K562 (cell line): ENCODE data around the gene EFR3B. TPM values are rescaled to one million over a fixed set of nuclear protein-coding genes. Genes with fewer than 3 reads are reported as not detected.

ENCODE experiments used
- ATAC-seq: fragments of 200-7000 bp; cut with Tn5 transposase; 3 replicates; pipeline ENCODE4 v1.9.1; 2020; ENCODE audit warnings: moderate library complexity
- BruUV-seq: library from RNA; stranded (reverse); fragments of 400-500 nt; replicated peaks from 2 replicates; lab custom pipeline; 2021; lab: Mats Ljungman, UMichigan
- CTCF ChIA-PET: fragments of 300-600 bp; formaldehyde crosslinking; extraction: SDS; loops from one replicate; lab custom pipeline; 2021; ENCODE audit warnings: low intra/inter-chr PET ratio; lab: Yijun Ruan, JAX
- POLR2A ChIA-PET: fragments of 300-600, 350-650 bp; sonication (Branson Sonifier 250); formaldehyde crosslinking; extraction: SDS; loops from one replicate; lab custom pipeline; 2021; ENCODE audit warnings: antibody characterized with exemption, inconsistent platforms; lab: Yijun Ruan, JAX
- DNase-seq, 4 experiments: peaks; one replicate each; pipeline versions ENCODE4 v3.0.0 to v3.0.0-alpha.2; 2011 to 2018; ENCODE audit warnings: low spot score in 3 of 4, mixed read lengths in 3 of 4; ENCODE audit errors: extremely low read depth in 1 of 4
- FAIRE-seq: peaks from 2 replicates; lab custom pipeline; 2011; peaks lifted over from hg19 to GRCh38; lab: Jason Lieb, UNC
- H2AFZ ChIP-seq: 2 replicates; pipeline ENCODE4 v1.6.0; 2011; ENCODE audit warnings: low read depth, low read length, control low read depth, inconsistent platforms
- H3K27ac ChIP-seq: fragments of 200-600 bp; 3 replicates; pipeline ENCODE4 v1.8.0; 2011; ENCODE audit warnings: low read depth, mild to moderate bottlenecking, control low read depth, inconsistent platforms, low read length, moderate library complexity, mixed read lengths; ENCODE audit errors: extremely low read depth
- H3K27me3 ChIP-seq, 2 experiments: fragments of 300-600 bp in 1 of 2; 2 replicates in 1 of 2; 3 replicates in 1 of 2; pipeline versions ENCODE4 v1.6.0 to v1.8.0; 2011; ENCODE audit warnings: inconsistent platforms in 2 of 2, low read length in 2 of 2, mild to moderate bottlenecking in 1 of 2, mixed read lengths in 1 of 2, moderate library complexity in 1 of 2; ENCODE audit not compliant: control insufficient read depth in 2 of 2, insufficient read depth in 2 of 2
- H3K36me3 ChIP-seq: fragments of 300-600 bp; 3 replicates; pipeline ENCODE4 v1.8.0; 2011; ENCODE audit warnings: mild to moderate bottlenecking, low read length, inconsistent platforms; ENCODE audit not compliant: control insufficient read depth, insufficient read depth
- H3K4me1 ChIP-seq, 2 experiments: fragments of 200-600 bp in 1 of 2; replicated peaks in 1 of 2; 2 replicates in 1 of 2; 3 replicates in 1 of 2; pipeline versions ENCODE4 v1.5.1 to v1.8.0; 2011; ENCODE audit warnings: inconsistent platforms in 2 of 2, low read length in 2 of 2, mild to moderate bottlenecking in 1 of 2, mixed read lengths in 1 of 2, moderate library complexity in 1 of 2; ENCODE audit not compliant: control insufficient read depth in 2 of 2, insufficient read depth in 2 of 2
- H3K4me2 ChIP-seq: 2 replicates; pipeline ENCODE4 v1.6.1; 2011; ENCODE audit warnings: low read length, control low read depth, inconsistent platforms, mixed read lengths; ENCODE audit not compliant: insufficient read depth
- H3K4me3 ChIP-seq: fragments of 200-600 bp; sonication (generic), shearing (Covaris generic); 2 replicates; pipeline ENCODE4 v1.5.1; 2016; ENCODE audit warnings: control low read depth, inconsistent platforms
- H3K79me2 ChIP-seq: fragments of 200-600 bp; 3 replicates; pipeline ENCODE4 v1.8.0; 2011; ENCODE audit warnings: low read length, inconsistent platforms; ENCODE audit not compliant: control insufficient read depth, insufficient read depth
- H3K9ac ChIP-seq, 2 experiments: 2 replicates each; pipeline versions ENCODE4 v1.6.0 to v1.6.1; 2011; ENCODE audit warnings: low read depth in 2 of 2, low read length in 2 of 2, control low read depth in 1 of 2, inconsistent platforms in 1 of 2, mild to moderate bottlenecking in 1 of 2, mixed read lengths in 1 of 2; ENCODE audit not compliant: insufficient read depth in 1 of 2
- H3K9me1 ChIP-seq: one replicate; pipeline ENCODE4 v1.6.0; 2011; ENCODE audit warnings: inconsistent platforms, mild to moderate bottlenecking, low read length, moderate library complexity; ENCODE audit not compliant: control insufficient read depth, insufficient read depth
- H3K9me3 ChIP-seq: replicated peaks from 2 replicates; pipeline ENCODE4 v1.5.1; 2011; ENCODE audit warnings: low read depth, low read length, inconsistent platforms; ENCODE audit not compliant: control insufficient read depth, insufficient read depth
- H4K20me1 ChIP-seq: replicated peaks from 2 replicates; pipeline ENCODE4 v1.6.1; 2011; ENCODE audit warnings: low read length, inconsistent platforms, mixed read lengths; ENCODE audit not compliant: control insufficient read depth, insufficient read depth
- BDP1 ChIP-seq: IDR thresholded peaks from 3 replicates; pipeline ENCODE4 v1.6.1; 2011; ENCODE audit not compliant: insufficient read length, insufficient read depth
- CBFB ChIP-seq: sonication (generic); formaldehyde crosslinking; IDR thresholded peaks from 2 replicates; pipeline ENCODE4 v1.4.0; 2020; ENCODE audit warnings: mild to moderate bottlenecking, missing genetic modification reagents
- CBX1 ChIP-seq: sonication (generic); IDR thresholded peaks from 2 replicates; pipeline ENCODE4 v1.6.1; 2016; ENCODE audit warnings: antibody characterized with exemption, low read depth, mild to moderate bottlenecking
- COPS2 ChIP-seq: fragments of 450-650 bp; conservative IDR thresholded peaks from 2 replicates; pipeline ENCODE4 v1.6.1; 2016; ENCODE audit warnings: mild to moderate bottlenecking, moderate library complexity
- ESRRA ChIP-seq: fragments of 450-650 bp; IDR thresholded peaks from 2 replicates; pipeline ENCODE4 v1.6.1; 2014; ENCODE audit warnings: low read depth, mild to moderate bottlenecking, moderate library complexity, borderline replicate concordance
- FOXP1 ChIP-seq: sonication (generic); formaldehyde crosslinking; IDR thresholded peaks from 2 replicates; pipeline ENCODE4 v1.8.0; 2022; ENCODE audit warnings: mild to moderate bottlenecking, missing genetic modification reagents
- HLTF ChIP-seq: fragments of 450-650 bp; IDR thresholded peaks from 2 replicates; pipeline ENCODE4 v1.6.1; 2016
- MAFF ChIP-seq: IDR thresholded peaks from 2 replicates; pipeline ENCODE4 v1.6.1; 2012; ENCODE audit warnings: low read length, improper control_type of control experiment
- NFE2L1 ChIP-seq: fragments of 450-650 bp; IDR thresholded peaks from 2 replicates; pipeline ENCODE4 v1.6.1; 2016; ENCODE audit warnings: missing genetic modification characterization, low read depth, mild to moderate bottlenecking, missing compliant biosample characterization, moderate library complexity, borderline replicate concordance
- PCBP2 ChIP-seq: fragments of 200-400 bp; formaldehyde crosslinking; IDR thresholded peaks from 2 replicates; pipeline ENCODE4 v1.6.1; 2018; ENCODE audit warnings: low read length, low read depth, mild to moderate bottlenecking, moderate library complexity; ENCODE audit not compliant: poor library complexity, severe bottlenecking
- PPARD ChIP-seq: fragments of 250-450 bp; sonication (Bioruptor Pico); IDR thresholded peaks from 2 replicates; pipeline ENCODE4 v1.8.0; 2022; ENCODE audit warnings: inconsistent platforms, mild to moderate bottlenecking, moderate library complexity
- RAD21 ChIP-seq, 2 experiments: fragments of 250-450 bp in 1 of 2; fragments of 450-650 bp in 1 of 2; sonication (Bioruptor Pico) in 1 of 2; formaldehyde crosslinking in 1 of 2; IDR thresholded peaks in 1 of 2; conservative IDR thresholded peaks in 1 of 2; 2 replicates each; pipeline versions ENCODE4 v1.4.0 to v1.8.0; 2020 to 2022; ENCODE audit warnings: mild to moderate bottlenecking in 2 of 2, moderate library complexity in 1 of 2
- RBM22 ChIP-seq: fragments of 200-400 bp; formaldehyde crosslinking; IDR thresholded peaks from 2 replicates; pipeline ENCODE4 v1.6.1; 2018; ENCODE audit warnings: low read length, low read depth; ENCODE audit not compliant: poor library complexity, severe bottlenecking
- RFX1 ChIP-seq: fragments of 450-650 bp; IDR thresholded peaks from 2 replicates; pipeline ENCODE4 v1.6.1; 2016; ENCODE audit warnings: mild to moderate bottlenecking, moderate library complexity
- SPI1 ChIP-seq: IDR thresholded peaks from 2 replicates; pipeline ENCODE4 v1.6.1; 2011; ENCODE audit warnings: low read depth, low read length, control low read depth, borderline replicate concordance
- TAF9B ChIP-seq: fragments of 450-650 bp; IDR thresholded peaks from 2 replicates; pipeline ENCODE4 v1.6.1; 2018; ENCODE audit warnings: mild to moderate bottlenecking; ENCODE audit not compliant: partially characterized antibody
- ZNF445 ChIP-seq: fragments of 250-450 bp; sonication (Bioruptor Pico); IDR thresholded peaks from 2 replicates; pipeline ENCODE4 v1.4.0; 2020; ENCODE audit warnings: low read depth, mild to moderate bottlenecking, moderate library complexity
- ZNF717 ChIP-seq: fragments of 250-450 bp; sonication (Bioruptor Pico); IDR thresholded peaks from 2 replicates; pipeline ENCODE4 v1.5.0; 2021
- WGBS: fragments of 100-300 bp; shearing (Covaris generic); methylation state at CpG from one replicate; pipeline ENCODE4 v1.1.6; 2016; ENCODE audit warnings: low coverage, mixed read lengths; ENCODE audit not compliant: insufficient coverage; ENCODE audit errors: missing lambda C conversion rate; 5-methylcytosine and 5-hydroxymethylcytosine counted together
- in situ Hi-C: fragments of 300-500 bp; cut with MboI; formaldehyde crosslinking; loops from 4 replicates; pipeline ENCODE4 v1.15.0; 2018; ENCODE audit warnings: inconsistent platforms, mixed read lengths
- intact Hi-C: fragments of 100-400 bp; cut with micrococcal nuclease; formaldehyde crosslinking; loops from 2 replicates; pipeline ENCODE4 v1.14.2; 2022
- polyA plus RNA-seq, 8 experiments: library from polyadenylated mRNA; depleted of rRNA in 4 of 8; stranded (reverse) in 5 of 8; unstranded in 3 of 8; fragments of >200 nt; fragmentation: Nextera tagmentation in 2 of 8; fragmentation: Illumina TruSeq in 1 of 8; extraction: Ambion mirVana in 2 of 8; extraction: Trizol in 1 of 8; gene quantifications; 2 replicates each; pipeline versions ENCODE4 v1.2.1 to v1.2.3, GENCODE V29; 2011 to 2014; ENCODE audit warnings: inconsistent platforms in 1 of 8, missing spikeins in 1 of 8
- total RNA-seq, 7 experiments: library from RNA; depleted of rRNA in 6 of 7; stranded (reverse); fragments of >200 nt in 6 of 7; fragmentation: Illumina TruSeq in 2 of 7; extraction: Trizol in 2 of 7; gene quantifications; 2 replicates each; pipeline versions ENCODE4 v1.2.1 to v1.2.3, GENCODE V29; 2011 to 2021; ENCODE audit warnings: low replicate concordance in 1 of 7
- TF ChIP-seq, protein P1 (sequence below): IDR thresholded peaks from 2 replicates; pipeline ENCODE4 v1.6.1; 2014; ENCODE audit warnings: antibody characterized with exemption
- TF ChIP-seq, protein P2 (sequence below), 2 experiments: fragments of 150-350 bp in 1 of 2; IDR thresholded peaks; 2 replicates each; pipeline ENCODE4 v1.6.1; 2012 to 2016; ENCODE audit warnings: low read depth in 2 of 2, low read length in 2 of 2, mild to moderate bottlenecking in 1 of 2, moderate library complexity in 1 of 2

Gene EFR3B
- total and polyA plus RNA-seq, 9 of the 15 experiments (the other 6 are each of a cell fraction or from before 2014, with no cell fraction given): not detected

DNA sequence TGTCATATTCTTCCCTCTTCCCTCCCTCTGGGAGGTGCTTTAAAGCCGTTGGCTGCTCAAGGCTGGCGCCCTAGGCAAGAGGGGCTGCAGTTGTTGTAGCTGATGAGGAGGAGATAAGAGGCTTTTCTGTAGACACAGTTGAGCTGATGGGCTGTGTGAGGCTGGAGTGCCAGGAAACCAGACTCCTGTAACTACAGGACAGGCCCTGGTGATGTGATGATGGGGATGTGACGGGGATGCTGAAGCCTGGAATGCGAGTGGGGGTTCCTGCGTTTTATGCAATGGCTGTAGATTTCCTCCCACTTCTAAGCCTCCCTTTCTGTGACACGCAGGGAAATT, 5.7 kb upstream of the EFR3B start (continued):
- TF ChIP-seq, protein P1, sequence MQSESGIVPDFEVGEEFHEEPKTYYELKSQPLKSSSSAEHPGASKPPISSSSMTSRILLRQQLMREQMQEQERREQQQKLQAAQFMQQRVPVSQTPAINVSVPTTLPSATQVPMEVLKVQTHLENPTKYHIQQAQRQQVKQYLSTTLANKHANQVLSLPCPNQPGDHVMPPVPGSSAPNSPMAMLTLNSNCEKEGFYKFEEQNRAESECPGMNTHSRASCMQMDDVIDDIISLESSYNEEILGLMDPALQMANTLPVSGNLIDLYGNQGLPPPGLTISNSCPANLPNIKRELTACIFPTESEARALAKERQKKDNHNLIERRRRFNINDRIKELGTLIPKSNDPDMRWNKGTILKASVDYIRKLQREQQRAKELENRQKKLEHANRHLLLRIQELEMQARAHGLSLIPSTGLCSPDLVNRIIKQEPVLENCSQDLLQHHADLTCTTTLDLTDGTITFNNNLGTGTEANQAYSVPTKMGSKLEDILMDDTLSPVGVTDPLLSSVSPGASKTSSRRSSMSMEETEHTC: no peak
- TF ChIP-seq NFE2L1 (no peak), ZNF717 (no peak), FOXP1 (CRISPR knock-in tag) (no peak), RAD21 (CRISPR knock-in tag; conservative IDR thresholded peaks at IDR 0.05 in 1 of 2, IDR thresholded peaks at IDR 0.05 in 1 of 2) (no peak), HLTF (no peak), SPI1 (no peak), CBFB (CRISPR knock-in tag) (no peak)

DNA sequence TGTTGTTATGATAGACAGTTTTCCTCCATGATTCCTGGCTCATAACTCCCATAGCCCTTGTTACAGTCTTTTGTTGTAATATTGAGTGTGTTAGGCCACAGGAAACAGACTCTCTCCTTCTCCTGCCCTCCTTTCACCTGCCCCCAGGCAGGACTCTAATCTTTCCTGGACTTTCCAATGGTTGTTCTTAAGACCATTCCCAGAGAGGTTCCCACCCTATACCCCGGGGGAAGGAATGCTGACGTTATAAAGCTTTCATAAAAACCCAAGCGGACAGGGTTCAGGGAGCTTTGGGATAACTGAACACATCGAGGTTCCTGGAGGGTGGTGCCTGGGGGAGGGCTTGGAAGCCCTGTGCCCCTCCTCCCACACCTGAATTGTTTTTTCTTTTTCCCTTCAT, 2.8 kb upstream of the EFR3B start:
- no peaks in the 10 kb centered on the region for H3K36me3 ChIP-seq
- no peak for FAIRE-seq
- DNase-seq: no peak
- peaks cover 5 to 16% of the 10 kb centered on the region in 2 experiments; a peak in 3 of 5 replicates for H3K4me1 ChIP-seq
- no peaks in the 10 kb centered on the region for H3K79me2 ChIP-seq
- H3K27me3 ChIP-seq: peaks cover 47 to 82% of the 10 kb centered on the region in 2 experiments
- CTCF ChIA-PET: no interaction called here
- POLR2A ChIA-PET: no interaction called here
- H3K4me3 ChIP-seq: no peak overlapping the region
- no peaks in the 10 kb centered on the region for H3K9me3 ChIP-seq
- H3K9me1 ChIP-seq: no peaks in the 10 kb centered on the region
- in situ Hi-C loops (no loop called here), intact Hi-C loops (no loop called here)
- H3K9ac ChIP-seq: no peak overlapping the region
- H4K20me1 ChIP-seq: peaks cover 7% of the 10 kb centered on the region; the same call in 1 of the 2 replicates
- ATAC-seq: no peak
- H3K4me2 ChIP-seq: no peak overlapping the region
- BruUV-seq: no TSS peak
- H3K27ac ChIP-seq: no peak overlapping the region
- no peak overlapping the region for H2AFZ ChIP-seq
- WGBS: 0% methylated on average over 4 of the region's 4 CpGs
- TF ChIP-seq PPARD (CRISPR knock-in tag): no peak
- TF ChIP-seq ZNF445 (CRISPR knock-in tag): no peak
- TF ChIP-seq BDP1: no peak
- TF ChIP-seq ESRRA: no peak
- TF ChIP-seq MAFF: no peak
- no peak for TF ChIP-seq CBX1
- TF ChIP-seq RBM22: no peak
- TF ChIP-seq RFX1: no peak
- no peak for TF ChIP-seq TAF9B
- TF ChIP-seq PCBP2: no peak
- TF ChIP-seq COPS2: no peak
- TF ChIP-seq, protein P2, sequence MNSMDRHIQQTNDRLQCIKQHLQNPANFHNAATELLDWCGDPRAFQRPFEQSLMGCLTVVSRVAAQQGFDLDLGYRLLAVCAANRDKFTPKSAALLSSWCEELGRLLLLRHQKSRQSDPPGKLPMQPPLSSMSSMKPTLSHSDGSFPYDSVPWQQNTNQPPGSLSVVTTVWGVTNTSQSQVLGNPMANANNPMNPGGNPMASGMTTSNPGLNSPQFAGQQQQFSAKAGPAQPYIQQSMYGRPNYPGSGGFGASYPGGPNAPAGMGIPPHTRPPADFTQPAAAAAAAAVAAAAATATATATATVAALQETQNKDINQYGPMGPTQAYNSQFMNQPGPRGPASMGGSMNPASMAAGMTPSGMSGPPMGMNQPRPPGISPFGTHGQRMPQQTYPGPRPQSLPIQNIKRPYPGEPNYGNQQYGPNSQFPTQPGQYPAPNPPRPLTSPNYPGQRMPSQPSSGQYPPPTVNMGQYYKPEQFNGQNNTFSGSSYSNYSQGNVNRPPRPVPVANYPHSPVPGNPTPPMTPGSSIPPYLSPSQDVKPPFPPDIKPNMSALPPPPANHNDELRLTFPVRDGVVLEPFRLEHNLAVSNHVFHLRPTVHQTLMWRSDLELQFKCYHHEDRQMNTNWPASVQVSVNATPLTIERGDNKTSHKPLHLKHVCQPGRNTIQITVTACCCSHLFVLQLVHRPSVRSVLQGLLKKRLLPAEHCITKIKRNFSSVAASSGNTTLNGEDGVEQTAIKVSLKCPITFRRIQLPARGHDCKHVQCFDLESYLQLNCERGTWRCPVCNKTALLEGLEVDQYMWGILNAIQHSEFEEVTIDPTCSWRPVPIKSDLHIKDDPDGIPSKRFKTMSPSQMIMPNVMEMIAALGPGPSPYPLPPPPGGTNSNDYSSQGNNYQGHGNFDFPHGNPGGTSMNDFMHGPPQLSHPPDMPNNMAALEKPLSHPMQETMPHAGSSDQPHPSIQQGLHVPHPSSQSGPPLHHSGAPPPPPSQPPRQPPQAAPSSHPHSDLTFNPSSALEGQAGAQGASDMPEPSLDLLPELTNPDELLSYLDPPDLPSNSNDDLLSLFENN (IDR thresholded peaks at IDR 0.05; ENCODE audit: low read depth in 2 of 2, low read length in 2 of 2): no peak
